ENCODE measurements around the gene JADE1.

The JADE1 gene

GRCh38 chr4:128846063-128846462 is 36.6 kb downstream of the JADE1 start:
- DNase-seq, result no peak

GRCh38 chr4:128847082-128847724 is 37.7 kb downstream of the JADE1 start:
- DNase-seq, result no peak

GRCh38 chr4:128848461-128848860 is 39.0 kb downstream of the JADE1 start:
- no peak for DNase-seq

GRCh38 chr4:128850252-128850651 is 40.8 kb downstream of the JADE1 start:
- no peak for DNase-seq

- DNase-seq, result peak; percentile 78
Measured at GRCh38 chr4:128853741-128854140, 44.2 kb downstream of the JADE1 start.

- peak; percentile 42 for DNase-seq
Measured at GRCh38 chr4:128854433-128854832, 44.9 kb downstream of the JADE1 start.

- peak; percentile 11 for DNase-seq
Measured at GRCh38 chr4:128855621-128856020, 46.1 kb downstream of the JADE1 start.

GRCh38 chr4:128856246-128856645 is 46.7 kb downstream of the JADE1 start:
- peak; percentile 31 for DNase-seq

- DNase-seq, result peak; percentile 6
Measured at GRCh38 chr4:128858879-128859671, 49.6 kb downstream of the JADE1 start.

GRCh38 chr4:128859887-128860677 is 50.6 kb downstream of the JADE1 start:
- no peak for DNase-seq

GRCh38 chr4:128861856-128862518 is 52.5 kb downstream of the JADE1 start:
- no peak for DNase-seq

- DNase-seq, result no peak
Measured at GRCh38 chr4:128862608-128863311, 53.3 kb downstream of the JADE1 start.

- peak; percentile 91 for DNase-seq
Measured at GRCh38 chr4:128863312-128864075, 54.0 kb downstream of the JADE1 start.

GRCh38 chr4:128865132-128865531 is 55.6 kb downstream of the JADE1 start:
- no peak for DNase-seq

GRCh38 chr4:128866269-128866668 is 56.8 kb downstream of the JADE1 start:
- DNase-seq, result no peak

- no peak for DNase-seq
Measured at GRCh38 chr4:128866691-128867090, 57.2 kb downstream of the JADE1 start.

- DNase-seq, result no peak
Measured at GRCh38 chr4:128868758-128869157, 59.3 kb downstream of the JADE1 start.

GRCh38 chr4:128869776-128870509 is 60.4 kb downstream of the JADE1 start:
- no peak for DNase-seq

GRCh38 chr4:128871948-128872347 is 62.4 kb downstream of the JADE1 start:
- DNase-seq, result no peak

GRCh38 chr4:128876200-128876599 is 66.7 kb downstream of the JADE1 start:
- DNase-seq, result no peak

- no peak for DNase-seq
Measured at GRCh38 chr4:128877934-128878333, 68.4 kb downstream of the JADE1 start.

All from islet precursor cell (in vitro differentiated cells).